Stimulated activated CD4-positive, alpha-beta T cell treated with anti-CD3 and anti-CD28 coated beads, TNF-alpha, amount 100 ng/mL, for 24 hours (primary cell): ENCODE measurements around the gene BLACAT1.
"Not testable (repeated sequence)": the region's sequence is repeated elsewhere in the genome, so short reads cannot be mapped to it uniquely, and the experiment has no call there.

Source experiments
- DNase-seq, 3 experiments: peaks; one replicate each; pipeline ENCODE4 v3.0.0-alpha.2; 2020; ENCODE audit warnings: low read depth in 3 of 3

BLACAT1 gene

GRCh38 chr1:205417870-205418635 is 37.8 kb downstream of the BLACAT1 start:
- DNase-seq, result no peak

GRCh38 chr1:205416322-205416721 is 39.5 kb downstream of the BLACAT1 start:
- no peak for DNase-seq

- DNase-seq, result no peak
Observed at GRCh38 chr1:205410581-205411298, 45.1 kb downstream of the BLACAT1 start.

- no peak for DNase-seq
Observed at GRCh38 chr1:205407970-205408369, 47.9 kb downstream of the BLACAT1 start.

GRCh38 chr1:205406252-205406651 is 49.6 kb downstream of the BLACAT1 start:
- not testable (repeated sequence) for DNase-seq
